Heart right ventricle (tissue), 16 donors: ENCODE data around the gene RPS17. TPM values are rescaled to one million over a fixed set of nuclear protein-coding genes. Genes with fewer than 3 reads are reported as not detected.
A peak's percentile ranks its signal among the peaks of the same experiment; 100 is the strongest.
"Not testable (repeated sequence)": the region's sequence is repeated elsewhere in the genome, so short reads cannot be mapped to it uniquely, and the experiment has no call there.

ENCODE experiments used
- ATAC-seq, 8 donors: fragments of 200-7000 bp; cut with Tn5 transposase; one replicate each; pipeline ENCODE4 v1.9.1; 2020; ENCODE audit warnings: mild to moderate bottlenecking in 8 of 8, moderate library complexity in 8 of 8, moderate number of reproducible peaks in 1 of 8
- DNase-seq, 2 donors: peaks; one replicate each; pipeline ENCODE4 v3.0.0-alpha.2; 2020
- H3K27ac ChIP-seq, 10 donors: fragments of 200-600 bp; sonication (generic) in 2 of 10; one replicate each; pipeline versions ENCODE4 v1.5.0 to v1.8.0; 2020 to 2022; ENCODE audit warnings: mild to moderate bottlenecking in 3 of 10
- H3K27me3 ChIP-seq, 7 donors: fragments of 200-600 bp; one replicate each; pipeline ENCODE4 v1.8.0; 2021 to 2022; ENCODE audit warnings: mild to moderate bottlenecking in 2 of 7
- H3K36me3 ChIP-seq, 9 donors: fragments of 200-600 bp; sonication (generic) in 1 of 9; one replicate each; pipeline versions ENCODE4 v1.5.0 to v1.8.0; 2020 to 2022; ENCODE audit warnings: mild to moderate bottlenecking in 2 of 9
- H3K4me1 ChIP-seq, 9 donors: fragments of 200-600 bp; sonication (generic) in 1 of 9; one replicate each; pipeline versions ENCODE4 v1.5.0 to v1.8.0; 2020 to 2022; ENCODE audit warnings: mild to moderate bottlenecking in 4 of 9
- H3K4me3 ChIP-seq, 10 donors: fragments of 200-600 bp; sonication (generic) in 2 of 10; one replicate each; pipeline versions ENCODE4 v1.5.0 to v1.8.0; 2020 to 2022; ENCODE audit warnings: mild to moderate bottlenecking in 7 of 10, moderate library complexity in 2 of 10
- H3K9me3 ChIP-seq, 11 donors: fragments of 200-600 bp in 10 of 11; sonication (generic) in 2 of 11; one replicate each; pipeline versions ENCODE4 v1.5.0 to v1.8.0; 2013 to 2022; ENCODE audit warnings: mild to moderate bottlenecking in 2 of 11, control low read depth in 1 of 11, moderate library complexity in 1 of 11
- WGBS, 2 donors: extraction: QIAGEN DNeasy Blood & Tissue Kit; methylation state at CpG; one replicate each; pipeline ENCODE4 v1.1.7; 2013; ENCODE audit warnings: inconsistent platforms in 1 of 2; 5-methylcytosine and 5-hydroxymethylcytosine counted together
- intact Hi-C, 10 donors: fragments of 100-400 bp; cut with DNase I; formaldehyde crosslinking; loops; one replicate each; pipeline versions ENCODE4 v1.11.1 to v1.14.2; 2022
- polyA plus RNA-seq, 2 donors: library from polyadenylated mRNA; stranded (reverse); fragments of 200-250 nt; gene quantifications; one replicate each; pipeline ENCODE4 v1.2.3, GENCODE V29; 2013
- total RNA-seq, 10 donors: library from RNA; stranded (reverse); fragmentation: NEBNext Ultra II Directional in 3 of 10; extraction: Animal tissue kit (Norgen Biotek cat#: 25700) in 3 of 10; gene quantifications; one replicate each; pipeline versions ENCODE4 v1.2.1 to v1.2.4, GENCODE V29; 2021 to 2023
- TF ChIP-seq, protein P1 (sequence below), 9 donors: fragments of 200-600 bp; sonication (generic) in 2 of 9; IDR thresholded peaks; one replicate each; pipeline versions ENCODE4 v1.5.0 to v1.8.0; 2021 to 2022; ENCODE audit warnings: antibody characterized with exemption in 9 of 9, mild to moderate bottlenecking in 5 of 9, moderate library complexity in 1 of 9
- donor health status: Arrhythmogenic right ventricular cardiomyopathy.
- donor health status: ischemic (EF 13 %, LVEDD 7.1; RV severe dilation, severe dysfunction).
- donor health status: healthy with polysubstance abuse.
- donor health status: DM: no; HTN: yes; CAD: no.
- donor health status: DM: no; HTN: no; CAD: no.
- donor health status: ischemic (EF 25% LVEDD 6.9; RV normal size, moderate dysfunction).
- donor health status: ischemic (EF 25% LVEDD 5.7; RV mildly dilated, moderate dysfunction).
- donor health status: healthy.
- donor health status: DM: yes; HTN: yes; CAD: no.
- donor health status: Ischemic cardiomyopathy.
- donor health status: ischemic (EF 35%, LVEDD 5.7; RV mildly dilated, moderate dysfunction).
- donor health status: nonischemic (EF 11% LVEDD 7.7; RV severe dilation, severe dysfunction).
- donor health status: DM: yes; HTN: yes; CAD: no.
- donor health status: PGD.
- donor health status: ischemic (EF 29% LVEDD 5.4; RV normal size, mild dysfunction).
- donor health status: nonischemic (EF 23%, LVEDD 6.1; RV moderate dilation, normal function).

Gene RPS17
- total and polyA plus RNA-seq, 12 donors, result 675 to 3,888 (median 778) TPM

DNA sequence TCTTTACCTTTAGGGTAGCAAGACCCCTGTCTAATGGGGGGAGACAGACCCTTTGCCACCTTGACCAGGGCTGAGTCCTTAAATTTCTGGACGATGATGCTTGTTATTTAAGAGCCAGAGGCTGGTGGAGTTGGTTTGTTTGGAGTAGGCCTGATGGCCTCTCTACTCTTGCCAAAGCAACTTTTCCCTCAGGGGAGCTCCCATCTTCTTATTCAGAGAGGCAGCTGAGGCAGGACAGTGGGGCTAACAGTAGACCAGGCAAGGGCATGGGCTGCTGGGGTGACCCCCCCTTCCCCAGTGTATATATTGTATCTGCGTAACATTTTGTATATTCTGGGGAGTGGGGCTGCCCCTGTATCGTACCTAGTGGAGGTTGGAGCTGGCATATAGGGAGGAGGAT lies 10.3 kb downstream of the RPS17 start:
- TF ChIP-seq, protein P1, sequence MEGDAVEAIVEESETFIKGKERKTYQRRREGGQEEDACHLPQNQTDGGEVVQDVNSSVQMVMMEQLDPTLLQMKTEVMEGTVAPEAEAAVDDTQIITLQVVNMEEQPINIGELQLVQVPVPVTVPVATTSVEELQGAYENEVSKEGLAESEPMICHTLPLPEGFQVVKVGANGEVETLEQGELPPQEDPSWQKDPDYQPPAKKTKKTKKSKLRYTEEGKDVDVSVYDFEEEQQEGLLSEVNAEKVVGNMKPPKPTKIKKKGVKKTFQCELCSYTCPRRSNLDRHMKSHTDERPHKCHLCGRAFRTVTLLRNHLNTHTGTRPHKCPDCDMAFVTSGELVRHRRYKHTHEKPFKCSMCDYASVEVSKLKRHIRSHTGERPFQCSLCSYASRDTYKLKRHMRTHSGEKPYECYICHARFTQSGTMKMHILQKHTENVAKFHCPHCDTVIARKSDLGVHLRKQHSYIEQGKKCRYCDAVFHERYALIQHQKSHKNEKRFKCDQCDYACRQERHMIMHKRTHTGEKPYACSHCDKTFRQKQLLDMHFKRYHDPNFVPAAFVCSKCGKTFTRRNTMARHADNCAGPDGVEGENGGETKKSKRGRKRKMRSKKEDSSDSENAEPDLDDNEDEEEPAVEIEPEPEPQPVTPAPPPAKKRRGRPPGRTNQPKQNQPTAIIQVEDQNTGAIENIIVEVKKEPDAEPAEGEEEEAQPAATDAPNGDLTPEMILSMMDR (IDR thresholded peaks at IDR 0.05), result no peak
- WGBS, 2 donors, result 88 to 91% methylated on average over 3 of the region's 3 CpGs
- intact Hi-C loops, result loop anchor here in 3 of 10 donors (10.0 kb wide), 2 partner anchors 215 to 475 kb away; no protein-coding TSS in a partner anchor
- Histone ChIP-seq H3K4me1 (peaks cover 0 to 11% (median 7%) of the 10 kb centered on the region in 9 donors), H3K36me3 (peaks cover 0 to 22% (median 10%) of the 10 kb centered on the region in 9 donors), H3K27me3 (no peaks in the 10 kb centered on the region), H3K27ac (no peak overlapping the region), H3K9me3 (no peaks in the 10 kb centered on the region), H3K4me3 (no peak overlapping the region)
- ATAC-seq, result no peak
- no peak for DNase-seq

DNA sequence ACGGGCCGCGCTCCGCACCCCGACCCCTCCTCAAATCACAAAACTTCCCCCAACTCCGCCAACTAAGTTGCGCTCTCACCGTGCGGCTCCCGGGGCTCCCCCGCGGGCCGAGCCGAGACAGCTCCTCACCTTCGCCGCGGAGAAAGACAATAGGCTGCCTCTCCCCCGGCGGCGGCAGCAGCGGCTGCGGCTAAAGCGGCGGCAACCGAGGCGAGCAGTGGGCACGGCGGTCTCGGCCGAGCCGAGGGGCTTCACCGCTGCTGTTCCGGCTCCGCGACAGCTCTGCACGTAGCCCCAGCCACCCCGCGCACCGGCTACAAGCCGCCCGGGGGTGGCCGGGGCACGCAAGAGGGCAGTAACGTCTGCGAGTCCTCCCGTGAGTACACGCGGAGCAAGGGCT lies 26.7 kb downstream of the RPS17 start:
- 3% methylated on average over 6 of the region's 48 CpGs; no CpG with 5 or more reads in 1 of the 2 donors for WGBS, 2 donors
- H3K27me3 ChIP-seq, intact Hi-C loops, DNase-seq, H3K9me3 ChIP-seq, ATAC-seq, H3K4me1 ChIP-seq, H3K27ac ChIP-seq, H3K36me3 ChIP-seq: not testable (repeated sequence)
- peak overlapping the region in 4 of 10 donors; percentile 29 to 45 (median 34) for H3K4me3 ChIP-seq

DNA sequence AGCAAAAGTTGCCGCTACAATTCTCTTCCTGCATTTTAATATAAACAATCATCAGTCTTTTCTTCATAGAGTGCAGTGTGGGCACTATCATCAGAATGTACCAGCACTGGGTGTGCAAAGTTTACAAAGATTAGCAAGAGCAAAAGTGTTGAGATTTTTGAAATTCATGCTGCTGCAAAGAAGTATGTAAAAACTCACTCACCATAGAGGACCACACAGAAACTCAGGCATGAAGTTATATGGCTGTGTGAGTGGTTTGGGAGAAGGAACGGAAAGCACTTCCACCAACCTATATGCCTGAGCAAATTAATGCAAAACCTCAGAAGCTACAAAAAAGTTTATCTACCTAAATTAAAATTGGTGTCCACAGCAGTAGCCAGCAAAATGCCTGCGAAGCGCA lies 32.6 kb downstream of the RPS17 start:
- intact Hi-C loops, result not testable (repeated sequence)
- peak in 1 of 8 donors; percentile 22 for ATAC-seq

DNA sequence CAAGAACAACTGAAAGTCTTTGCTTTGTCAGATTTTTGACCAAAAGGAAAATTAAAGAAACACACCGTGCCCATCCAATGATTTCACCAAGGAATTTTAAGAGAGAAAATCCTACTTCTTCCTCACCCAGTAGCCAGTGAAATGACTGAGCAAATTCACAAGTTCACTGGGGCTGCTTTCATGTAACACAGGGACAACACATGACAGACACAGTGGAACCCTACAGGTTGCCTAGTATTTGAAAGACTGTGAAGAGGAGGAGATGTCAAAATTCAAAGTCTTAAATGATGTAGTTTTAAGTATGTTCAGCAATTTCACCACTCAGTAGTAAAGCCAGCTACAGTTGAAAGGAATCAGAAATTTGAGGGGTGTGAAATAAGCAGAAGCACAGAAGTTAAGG lies 33.2 kb downstream of the RPS17 start:
- DNase-seq, H3K9me3 ChIP-seq, H3K4me3 ChIP-seq, H3K36me3 ChIP-seq, H3K4me1 ChIP-seq, intact Hi-C loops, H3K27ac ChIP-seq, H3K27me3 ChIP-seq, ATAC-seq: not testable (repeated sequence)
- WGBS, 2 donors, result 86 to 88% methylated on average over 1 of the region's 1 CpG

More for the DNA sequence above, 32.6 kb downstream of the RPS17 start:
- H3K4me3 ChIP-seq, DNase-seq, H3K27me3 ChIP-seq, H3K36me3 ChIP-seq, H3K4me1 ChIP-seq, H3K9me3 ChIP-seq, H3K27ac ChIP-seq: not testable (repeated sequence)
- WGBS, 2 donors, result 90 to 96% methylated on average over 2 of the region's 4 CpGs

DNA sequence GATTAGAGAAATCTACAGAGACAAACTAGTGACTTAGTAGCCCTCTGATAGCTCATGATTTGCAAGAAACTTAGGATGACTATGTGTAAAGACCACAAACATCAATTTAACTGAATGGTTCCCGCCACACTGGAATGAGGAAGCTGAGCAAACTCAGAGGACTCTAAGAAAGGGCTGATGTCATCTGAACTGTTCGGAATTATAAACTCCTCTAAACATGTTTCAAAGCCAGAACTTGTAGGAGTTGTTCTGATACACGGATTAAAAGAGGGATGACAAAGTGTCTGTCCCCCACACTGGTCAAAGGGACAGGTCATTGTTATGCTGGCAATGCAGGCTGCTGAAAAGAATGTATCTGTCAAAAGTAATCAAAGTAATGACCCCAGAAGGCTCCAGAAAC lies 34.4 kb downstream of the RPS17 start:
- H3K36me3 ChIP-seq, H3K4me3 ChIP-seq, intact Hi-C loops, H3K27ac ChIP-seq, H3K4me1 ChIP-seq, H3K9me3 ChIP-seq, H3K27me3 ChIP-seq, DNase-seq: not testable (repeated sequence)
- no CpG with 5 or more reads among the region's 3 CpGs for WGBS, 2 donors
- ATAC-seq, result peak in 1 of 8 donors; percentile 38

DNA sequence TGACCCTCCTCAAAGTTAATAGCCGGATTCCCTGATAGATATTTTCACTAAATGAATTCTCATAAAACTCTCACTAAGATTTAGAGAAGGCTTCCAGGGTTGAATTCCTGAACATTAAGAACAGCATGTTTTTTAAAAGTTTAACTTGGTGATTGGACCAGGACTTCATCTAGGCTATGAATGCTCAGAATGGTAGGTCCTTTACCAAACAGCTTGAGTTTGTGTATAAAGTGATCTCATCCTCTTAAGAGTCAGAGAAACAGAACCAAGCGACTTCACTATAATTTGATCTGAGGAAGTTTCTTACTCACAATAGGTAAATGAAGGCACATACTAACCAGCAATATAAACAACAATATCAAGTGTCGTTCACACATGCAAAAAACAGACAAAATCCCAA lies 36.2 kb downstream of the RPS17 start:
- H3K4me1 ChIP-seq, H3K27me3 ChIP-seq, ATAC-seq, H3K27ac ChIP-seq, DNase-seq, intact Hi-C loops, H3K36me3 ChIP-seq, H3K4me3 ChIP-seq, H3K9me3 ChIP-seq: not testable (repeated sequence)
- 95% methylated on average over 1 of the region's 3 CpGs for WGBS, 2 donors

DNA sequence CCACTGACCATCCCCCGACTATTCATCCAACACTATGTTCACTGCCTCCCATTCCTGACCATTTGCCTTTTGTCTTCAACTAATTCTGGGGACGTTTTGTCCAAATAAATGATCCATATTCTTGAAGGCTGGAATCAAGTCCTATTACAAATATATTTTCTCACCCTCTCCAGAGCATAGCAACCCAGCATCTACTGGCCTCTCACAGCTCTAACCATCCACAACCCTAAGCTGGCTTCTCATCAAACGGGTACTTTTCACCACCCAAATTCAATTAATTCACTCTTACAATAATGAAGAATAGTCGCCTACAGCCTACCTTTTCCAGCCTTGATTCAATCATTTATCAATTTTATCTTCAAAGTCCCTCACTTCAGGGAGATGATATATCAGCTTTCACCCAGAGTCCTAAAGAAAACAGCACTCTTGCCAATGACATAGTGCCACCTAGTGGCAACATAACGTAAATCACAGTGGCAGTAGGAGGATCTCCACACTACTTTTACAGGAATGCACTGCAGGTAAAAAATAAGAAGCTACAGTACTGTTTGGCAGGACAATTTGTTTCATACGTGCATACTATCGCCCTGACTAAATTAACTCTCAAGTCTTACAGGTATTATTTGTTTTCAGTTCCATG lies 37.4 kb downstream of the RPS17 start:
- TF ChIP-seq, protein P1 (IDR thresholded peaks at IDR 0.05), result peak in 6 of 9 donors; percentile 29 to 42 (median 32)
- WGBS, 2 donors, result 33 to 37% methylated on average over 3 of the region's 7 CpGs

DNA sequence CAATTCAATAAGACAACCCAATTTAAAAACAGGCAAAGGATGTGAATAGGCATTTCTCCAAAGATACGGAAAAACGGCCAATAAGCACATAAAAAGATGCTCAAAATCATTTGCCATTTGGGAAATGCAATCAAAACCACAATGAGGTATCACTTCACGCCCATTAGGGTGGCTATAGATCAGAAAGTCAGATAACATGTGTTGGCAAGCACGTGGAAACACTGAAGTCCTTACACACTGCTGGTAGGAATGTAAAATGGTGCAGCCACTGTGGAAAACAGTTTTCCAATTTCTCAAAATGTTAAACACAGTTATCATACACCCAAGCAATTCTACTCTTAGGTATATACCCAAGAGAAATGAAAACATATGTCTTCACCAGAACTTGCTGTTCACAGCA lies 39.5 kb downstream of the RPS17 start:
- H3K27me3 ChIP-seq, H3K9me3 ChIP-seq, H3K4me1 ChIP-seq, H3K36me3 ChIP-seq, intact Hi-C loops, H3K27ac ChIP-seq, DNase-seq, H3K4me3 ChIP-seq, ATAC-seq: not testable (repeated sequence)
- 58 to 59% methylated on average over 4 of the region's 4 CpGs for WGBS, 2 donors

More for the DNA sequence above, 37.4 kb downstream of the RPS17 start:
- intact Hi-C loops, H3K4me1 ChIP-seq, DNase-seq, H3K9me3 ChIP-seq, H3K27me3 ChIP-seq, H3K36me3 ChIP-seq, H3K4me3 ChIP-seq, H3K27ac ChIP-seq: not testable (repeated sequence)
- peak in 5 of 8 donors; percentile 38 to 71 (median 59) for ATAC-seq

DNA sequence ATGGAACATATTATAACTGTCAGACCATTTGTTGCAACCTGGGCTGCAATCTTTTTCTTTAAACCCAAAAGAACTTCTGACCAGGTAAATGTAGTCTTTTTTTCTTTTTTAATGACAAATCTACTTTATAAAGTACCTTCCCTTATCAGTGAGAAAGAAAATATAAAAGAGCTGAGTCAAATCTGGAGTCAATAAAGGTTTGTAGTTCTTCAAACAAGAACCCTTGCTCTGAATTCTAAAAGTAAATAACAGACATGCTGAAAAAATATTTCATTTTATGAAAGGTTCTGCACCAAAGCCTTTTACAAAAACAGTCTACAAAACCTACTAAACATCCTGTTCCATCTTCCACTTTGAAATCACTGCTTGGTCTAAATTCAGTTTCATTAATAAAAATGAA lies 42.3 kb downstream of the RPS17 start:
- DNase-seq, intact Hi-C loops, H3K36me3 ChIP-seq, H3K4me1 ChIP-seq, ATAC-seq, H3K27ac ChIP-seq, H3K9me3 ChIP-seq, H3K27me3 ChIP-seq, H3K4me3 ChIP-seq: not testable (repeated sequence)

DNA sequence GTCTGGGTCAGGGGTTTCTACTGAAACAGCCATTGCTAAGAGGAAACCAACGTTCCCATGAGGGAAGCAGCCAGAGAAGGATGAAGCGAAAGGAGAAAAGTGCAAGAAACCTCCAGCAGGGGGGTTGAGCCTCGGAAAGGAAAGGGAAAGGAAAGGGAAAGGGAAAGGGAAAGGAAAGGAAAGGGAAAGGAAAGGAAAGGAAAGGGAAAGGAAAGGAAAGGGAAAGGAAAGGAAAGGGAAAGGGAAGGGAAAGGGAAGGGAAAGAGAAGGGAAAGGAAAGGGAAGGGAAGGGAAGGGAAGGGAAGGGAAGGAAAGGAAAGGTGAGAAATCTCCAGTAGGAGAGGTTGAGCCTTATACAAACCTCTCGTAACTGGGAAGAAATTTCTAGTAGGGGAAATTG lies 52.0 kb downstream of the RPS17 start:
- DNase-seq, H3K27ac ChIP-seq, intact Hi-C loops, H3K36me3 ChIP-seq, H3K27me3 ChIP-seq, H3K4me3 ChIP-seq, H3K9me3 ChIP-seq, ATAC-seq, H3K4me1 ChIP-seq: not testable (repeated sequence)
- 68 to 69% methylated on average over 4 of the region's 4 CpGs for WGBS, 2 donors
